Activated CD4-positive, alpha-beta T cell treated with anti-CD3 and anti-CD28 coated beads, Interleukin-2, Interleukin-4, amounts not matched to agents 100 ng/mL and 50 ng/mL, durations not matched to agents 16 hours and 8 hours (primary cell): Measurements from ENCODE around the gene NDUFB10.

ENCODE experiments used
- DNase-seq: peaks from one replicate; pipeline ENCODE4 v3.0.0-alpha.2; 2020; ENCODE audit warnings: low spot score

The NDUFB10 gene

GRCh38 chr16:1971796-1972489 is 12.6 kb downstream of the NDUFB10 start, which contains the start of gene TBL3:
TBL3 (plus strand) TSS chr16:1972053; CDS start chr16:1972165, 112 bp downstream.
- DNase-seq = peak; percentile 97

DNA sequence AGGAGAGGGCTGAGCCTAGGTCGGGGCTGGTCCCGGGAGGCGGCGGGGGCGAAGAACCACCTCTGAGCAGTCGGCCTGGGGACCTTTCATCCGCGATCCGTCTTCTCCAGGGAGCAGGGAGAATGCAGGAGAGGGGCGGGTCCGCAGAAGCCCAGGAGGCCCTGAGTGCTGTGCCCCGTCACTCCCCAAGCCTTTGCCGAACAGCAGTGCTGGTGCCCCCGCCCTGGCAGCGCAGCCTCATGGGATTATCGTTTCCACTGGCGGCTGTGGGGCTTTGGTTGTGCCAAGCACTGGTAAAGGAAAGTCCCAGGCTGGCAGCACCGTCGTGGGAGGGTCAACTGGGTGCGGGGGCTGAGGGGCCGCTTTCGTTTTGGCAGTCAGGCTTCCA is 13.1 kb downstream of the NDUFB10 start:
- DNase-seq = no peak

- no peak for DNase-seq
These were observed 14.3 kb downstream of the NDUFB10 start for GRCh38 chr16:1973461-1974156.

GRCh38 chr16:1974157-1975070 is 15.1 kb downstream of the NDUFB10 start:
- DNase-seq = no peak

GRCh38 chr16:1975432-1976215 is 16.3 kb downstream of the NDUFB10 start:
- no peak for DNase-seq

GRCh38 chr16:1976216-1976520 is 16.8 kb downstream of the NDUFB10 start:
- DNase-seq = no peak

DNA sequence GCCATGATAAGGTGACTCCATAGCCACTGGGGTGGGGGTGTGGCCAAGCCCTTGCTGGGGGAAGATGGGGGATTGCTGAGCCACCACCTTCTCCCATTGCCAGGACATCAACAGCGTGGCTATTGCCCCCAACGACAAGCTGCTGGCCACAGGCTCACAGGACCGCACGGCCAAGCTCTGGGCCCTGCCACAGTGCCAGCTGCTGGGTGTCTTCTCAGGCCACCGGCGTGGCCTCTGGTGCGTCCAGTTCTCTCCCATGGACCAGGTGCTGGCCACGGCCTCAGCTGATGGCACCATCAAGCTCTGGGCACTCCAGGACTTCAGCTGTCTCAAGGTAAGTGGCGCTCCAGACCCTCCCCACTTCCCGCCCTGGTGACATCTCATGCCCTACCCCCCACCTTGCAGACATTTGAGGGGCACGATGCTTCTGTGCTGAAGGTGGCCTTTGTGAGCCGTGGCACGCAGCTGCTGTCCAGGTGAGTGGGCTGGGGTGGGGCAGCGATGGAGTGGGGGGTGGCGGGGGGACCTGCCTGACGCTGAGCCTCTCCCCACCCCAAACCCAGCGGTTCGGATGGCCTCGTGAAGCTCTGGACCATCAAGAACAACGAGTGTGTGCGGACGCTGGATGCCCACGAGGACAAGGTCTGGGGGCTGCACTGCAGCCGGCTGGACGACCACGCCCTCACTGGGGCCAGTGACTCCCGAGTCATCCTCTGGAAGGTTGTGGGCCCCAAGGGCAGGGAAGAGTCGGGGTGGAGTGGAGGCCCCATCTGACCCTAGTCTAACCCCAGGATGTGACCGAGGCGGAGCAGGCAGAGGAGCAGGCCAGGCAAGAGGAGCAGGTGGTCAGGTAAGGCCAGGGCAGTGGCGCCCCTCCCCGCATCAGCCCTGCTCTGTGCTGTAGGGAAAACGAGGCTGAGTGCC is 17.9 kb downstream of the NDUFB10 start:
- DNase-seq = no peak

DNA sequence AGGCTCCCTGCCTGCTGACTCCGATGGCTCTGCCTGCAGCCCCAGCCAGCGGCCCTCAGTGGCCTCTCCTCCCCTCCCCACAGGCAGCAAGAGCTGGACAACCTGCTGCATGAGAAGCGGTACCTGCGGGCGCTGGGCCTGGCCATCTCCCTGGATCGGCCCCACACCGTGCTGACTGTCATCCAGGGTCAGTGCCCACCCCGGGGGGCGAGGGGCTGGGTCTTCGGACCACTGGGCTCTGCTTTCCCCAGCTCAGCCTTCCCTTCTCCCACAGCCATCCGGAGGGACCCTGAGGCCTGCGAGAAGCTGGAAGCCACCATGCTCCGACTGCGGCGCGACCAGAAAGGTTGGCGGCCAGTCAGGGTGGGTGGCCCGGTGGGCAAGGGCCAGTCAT is 18.5 kb downstream of the NDUFB10 start:
- DNase-seq = no peak

DNA sequence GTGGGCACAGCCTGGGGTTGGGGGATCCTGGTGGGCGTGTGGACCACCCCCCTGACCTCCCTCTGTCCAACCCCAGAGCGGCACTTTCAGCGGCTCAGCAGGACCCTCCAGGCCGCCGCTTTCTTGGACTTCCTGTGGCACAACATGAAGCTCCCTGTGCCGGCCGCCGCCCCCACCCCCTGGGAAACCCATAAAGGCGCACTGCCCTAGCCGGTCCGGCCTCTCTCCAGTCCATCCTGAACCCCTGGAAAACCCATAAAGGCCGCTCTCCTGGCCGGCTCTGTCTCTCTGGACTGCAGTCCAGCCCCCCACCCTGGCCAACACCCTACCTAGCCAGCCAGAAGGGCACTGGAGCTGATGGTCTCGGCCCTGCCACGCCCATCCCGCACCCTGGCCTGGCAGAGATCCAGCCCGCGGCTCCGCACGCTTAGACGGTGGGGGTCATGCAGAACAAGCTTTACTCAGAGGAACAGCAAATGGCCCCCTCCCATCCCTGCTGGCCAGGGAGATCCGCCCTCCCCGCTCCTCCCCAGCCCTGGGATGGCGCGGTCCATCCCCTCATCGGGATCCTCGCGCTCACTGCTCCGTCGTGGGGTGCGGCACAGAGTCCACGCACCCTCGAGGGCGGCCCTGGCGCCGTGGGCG is 19.3 kb downstream of the NDUFB10 start:
- DNase-seq = no peak

DNA sequence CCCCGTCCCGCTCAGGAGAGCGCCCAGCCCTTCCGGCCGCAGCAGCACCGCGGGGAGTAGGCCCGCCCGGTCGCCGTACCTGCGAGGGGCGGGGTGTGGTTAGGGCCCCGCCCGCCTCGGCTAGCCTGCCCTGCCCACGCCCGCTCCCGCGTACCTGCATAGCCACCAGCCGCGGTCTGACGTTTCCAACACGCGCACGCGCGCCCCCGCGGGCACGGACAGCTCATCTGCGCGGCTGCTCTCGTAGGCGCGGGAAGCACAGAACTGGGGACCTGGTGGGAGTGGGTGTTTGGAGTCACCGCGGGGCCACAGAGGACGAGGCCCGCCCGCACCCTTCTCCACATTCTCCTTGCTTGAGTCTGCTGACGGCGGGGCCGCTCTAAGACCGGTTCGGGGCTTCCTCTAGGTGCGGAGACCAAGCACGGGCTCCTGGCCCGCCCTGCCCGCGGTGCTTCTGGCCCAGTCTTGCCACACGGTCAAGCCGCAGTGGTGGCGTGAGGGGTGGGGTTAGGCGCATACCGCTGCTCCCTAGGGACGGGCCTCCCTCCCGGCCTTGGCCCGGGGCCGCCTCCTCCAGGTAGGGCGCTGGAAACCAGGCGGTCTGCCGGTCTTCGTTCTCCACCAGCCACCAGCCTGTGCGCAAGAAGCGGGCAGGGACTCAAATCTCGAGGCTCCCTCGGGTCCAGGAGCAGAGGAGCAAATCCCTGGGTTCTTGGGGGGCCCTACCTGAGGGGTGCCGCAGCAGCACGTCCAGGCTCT is 20.1 kb downstream of the NDUFB10 start:
- DNase-seq = no peak

DNA sequence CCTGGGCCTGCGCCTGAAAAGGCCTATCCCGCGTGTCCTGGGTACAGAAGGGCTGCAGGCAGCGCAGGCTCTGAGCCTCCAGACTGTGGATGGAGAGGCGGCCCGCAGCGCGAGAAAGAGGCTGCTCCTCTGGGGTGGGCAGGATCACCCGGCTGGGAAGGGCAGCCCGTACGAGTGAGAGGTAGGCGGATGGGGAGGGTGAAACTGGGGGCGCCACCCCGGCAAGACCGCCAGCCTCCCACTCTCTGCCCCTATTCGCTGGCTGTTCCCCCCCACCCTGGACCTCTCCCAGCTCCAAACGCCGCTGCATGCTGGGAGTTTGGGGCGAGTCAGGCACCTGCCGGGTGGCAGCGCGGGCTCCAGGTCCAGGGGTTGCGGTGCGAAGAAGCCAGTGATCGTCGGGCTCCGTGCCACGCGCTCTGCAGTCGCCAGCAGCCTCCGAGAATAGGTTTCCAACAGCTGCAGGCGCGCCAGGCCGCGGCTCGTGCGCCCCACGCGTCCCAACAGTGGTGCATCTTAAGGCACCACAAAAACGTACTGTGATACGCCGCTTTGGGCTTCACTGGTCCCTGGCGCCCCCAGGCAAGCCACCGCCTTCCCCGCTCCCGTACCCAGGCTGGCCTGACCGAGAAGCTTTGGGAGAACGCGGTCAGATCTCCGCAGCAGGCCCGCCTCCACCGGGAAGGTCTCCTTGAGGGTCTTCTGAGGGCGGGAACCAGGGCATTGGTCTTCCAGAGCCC is 20.9 kb downstream of the NDUFB10 start:
- no peak for DNase-seq

DNA sequence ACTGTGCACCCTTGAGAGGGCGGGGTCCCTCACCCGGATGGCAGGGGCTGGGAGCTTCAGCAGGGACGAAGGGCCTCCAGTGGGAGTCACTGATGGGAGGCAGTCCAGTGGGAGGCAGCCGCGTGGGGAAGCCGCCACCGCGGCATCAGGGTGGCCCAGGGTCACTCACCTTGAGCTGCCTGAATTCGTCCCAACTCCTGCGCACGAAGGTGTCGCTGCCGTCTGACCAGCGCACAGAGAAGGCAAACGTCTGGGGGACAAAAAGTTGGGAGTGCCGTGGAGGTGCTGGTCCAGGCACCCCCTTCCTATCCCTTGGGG is 21.4 kb downstream of the NDUFB10 start:
- DNase-seq = no peak

- DNase-seq = no peak
These were observed 22.1 kb downstream of the NDUFB10 start, which contains the start of gene NOXO1 for GRCh38 chr16:1981398-1981836. NOXO1 (minus strand) TSS chr16:1981469; CDS start chr16:1981179, 290 bp downstream.

DNA sequence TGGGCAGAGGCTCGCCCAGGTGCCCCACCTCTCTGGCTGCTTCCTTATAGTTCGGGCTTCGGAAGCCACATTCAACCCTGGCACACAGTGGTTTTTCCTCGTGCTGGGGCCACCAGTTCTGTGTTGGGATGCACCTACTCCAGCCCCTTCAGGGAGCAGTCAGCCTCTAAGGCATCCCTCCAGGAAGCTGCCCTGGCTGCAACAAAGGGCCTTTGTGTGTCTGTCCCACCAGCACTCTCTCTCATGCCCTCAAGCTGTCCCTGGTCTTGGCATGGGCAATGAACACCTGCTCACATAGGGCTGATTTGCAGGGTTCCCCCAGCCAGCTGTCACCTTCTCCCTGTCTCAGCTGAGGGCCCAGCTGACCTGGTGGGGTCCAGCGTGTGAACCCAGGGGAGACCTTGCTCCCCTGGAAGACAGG is 22.7 kb downstream of the NDUFB10 start:
- DNase-seq = no peak

- no peak for DNase-seq
These were observed 23.7 kb downstream of the NDUFB10 start for GRCh38 chr16:1982991-1983543.

GRCh38 chr16:1983544-1984346 is 24.4 kb downstream of the NDUFB10 start, which contains the start of gene GFER:
GFER (plus strand) TSS chr16:1984193; CDS start chr16:1984219, 26 bp downstream.
- peak; percentile 86 for DNase-seq
